ENCODE results near the gene STC2.

Gene STC2

GRCh38 chr5:173330338-173331206 lies 2.4 kb upstream of the STC2 start:
- no peak overlapping the region for H3K14ac ChIP-seq (ENCODE audit: low read length)
- H3K79me2 ChIP-seq (ENCODE audit: control insufficient read depth, insufficient read depth, low read length, poor library complexity): peaks cover 10% of the 10 kb centered on the region
- H3K23ac ChIP-seq (ENCODE audit: low read length): no peak overlapping the region
- no peak overlapping the region for H3K4me3 ChIP-seq (ENCODE audit: low read depth, low read length)
- H3K79me1 ChIP-seq (ENCODE audit: low read length): peaks cover 16% of the 10 kb centered on the region
- peaks cover 25 to 28% of the 10 kb centered on the region in 2 experiments for H3K4me1 ChIP-seq (ENCODE audit: control insufficient read depth in 1 of 2, insufficient read depth in 2 of 2, low read length in 2 of 2)
- H4K8ac ChIP-seq (ENCODE audit: low read depth, low read length): no peak overlapping the region
- WGBS (ENCODE audit: extremely low coverage, insufficient coverage, insufficient read length): no CpG with 5 or more reads among the region's 8 CpGs
- H4K91ac ChIP-seq (ENCODE audit: low read depth, low read length): peak overlapping the region; percentile 62
- H3K4ac ChIP-seq (ENCODE audit: low read depth, low read length): no peak overlapping the region
- H3K18ac ChIP-seq (ENCODE audit: low read length): no peak overlapping the region
- peaks cover 2% of the 10 kb centered on the region for H3K9me3 ChIP-seq (ENCODE audit: insufficient read depth, low read depth, low read length)
- H2BK12ac ChIP-seq (ENCODE audit: low read length): peak overlapping the region; percentile 8
- H3K4me2 ChIP-seq (ENCODE audit: low read length): peak overlapping the region; percentile 53
- H3K27me3 ChIP-seq (ENCODE audit: insufficient read depth, low read length): peaks cover 4% of the 10 kb centered on the region
- no peak overlapping the region for H2BK120ac ChIP-seq (ENCODE audit: insufficient read depth, low read length, poor library complexity)
- H3K27ac ChIP-seq (ENCODE audit: low read depth, low read length): no peak overlapping the region
- H2AK5ac ChIP-seq (ENCODE audit: low read length): no peak overlapping the region
- no peak overlapping the region for H3K9ac ChIP-seq (ENCODE audit: low read length)
- no peak overlapping the region for H4K12ac ChIP-seq (ENCODE audit: low read depth, low read length)
- no peak overlapping the region for H2BK5ac ChIP-seq (ENCODE audit: low read depth, low read length, poor library complexity)
- no peaks in the 10 kb centered on the region for H3K36me3 ChIP-seq (ENCODE audit: control insufficient read depth in 1 of 2, insufficient read depth in 2 of 2, low read length in 2 of 2)
- H2AFZ ChIP-seq (ENCODE audit: insufficient read depth, low read length, poor library complexity): no peak overlapping the region
- DNase-seq: no peak

- DNase-seq: peak; percentile 20 to 28
- Histone ChIP-seq H3K9ac (ENCODE audit: low read length) (no peak overlapping the region), H3K4me3 (ENCODE audit: low read depth, low read length) (peak overlapping the region; percentile 60), H3K36me3 (ENCODE audit: control insufficient read depth in 1 of 2, insufficient read depth in 2 of 2, low read length in 2 of 2) (no peaks in the 10 kb centered on the region), H3K79me1 (ENCODE audit: low read length) (peaks cover 16% of the 10 kb centered on the region), H4K91ac (ENCODE audit: low read depth, low read length) (peak overlapping the region; percentile 72), H4K8ac (ENCODE audit: low read depth, low read length) (peak overlapping the region; percentile 66), H2BK5ac (ENCODE audit: low read depth, low read length, poor library complexity) (peak overlapping the region; percentile 45), H2AK5ac (ENCODE audit: low read length) (no peak overlapping the region), H2BK120ac (ENCODE audit: insufficient read depth, low read length, poor library complexity) (peak overlapping the region; percentile 59), H3K4ac (ENCODE audit: low read depth, low read length) (peak overlapping the region; percentile 29), H3K79me2 (ENCODE audit: control insufficient read depth, insufficient read depth, low read length, poor library complexity) (peaks cover 10% of the 10 kb centered on the region), H3K27me3 (ENCODE audit: insufficient read depth, low read length) (peaks cover 4% of the 10 kb centered on the region), H3K18ac (ENCODE audit: low read length) (peak overlapping the region; percentile 33), H3K9me3 (ENCODE audit: insufficient read depth, low read depth, low read length) (peaks cover 2% of the 10 kb centered on the region), H4K12ac (ENCODE audit: low read depth, low read length) (peak overlapping the region; percentile 22), H2AFZ (ENCODE audit: insufficient read depth, low read length, poor library complexity) (peak overlapping the region; percentile 56), H2BK12ac (ENCODE audit: low read length) (peak overlapping the region; percentile 70), H3K14ac (ENCODE audit: low read length) (peak overlapping the region; percentile 2), H3K4me1 (ENCODE audit: control insufficient read depth in 1 of 2, insufficient read depth in 2 of 2, low read length in 2 of 2) (peaks cover 25 to 28% of the 10 kb centered on the region in 2 experiments), H3K27ac (ENCODE audit: low read depth, low read length) (peak overlapping the region; percentile 73), H3K23ac (ENCODE audit: low read length) (no peak overlapping the region), H3K4me2 (ENCODE audit: low read length) (peak overlapping the region; percentile 85)
- WGBS (ENCODE audit: extremely low coverage, insufficient coverage, insufficient read length): no CpG with 5 or more reads among the region's 77 CpGs
Observed at GRCh38 chr5:173329491-173330337, 1.5 kb upstream of the STC2 start.

- H2AK5ac ChIP-seq (ENCODE audit: low read length): no peak overlapping the region
- no peak overlapping the region for H3K14ac ChIP-seq (ENCODE audit: low read length)
- H3K9ac ChIP-seq (ENCODE audit: low read length): no peak overlapping the region
- peaks cover 16% of the 10 kb centered on the region for H3K79me1 ChIP-seq (ENCODE audit: low read length)
- H4K12ac ChIP-seq (ENCODE audit: low read depth, low read length): peak overlapping the region; percentile 22
- peaks cover 2% of the 10 kb centered on the region for H3K9me3 ChIP-seq (ENCODE audit: insufficient read depth, low read depth, low read length)
- H3K27me3 ChIP-seq (ENCODE audit: insufficient read depth, low read length): peaks cover 4% of the 10 kb centered on the region
- H3K18ac ChIP-seq (ENCODE audit: low read length): peak overlapping the region; percentile 33
- H2BK5ac ChIP-seq (ENCODE audit: low read depth, low read length, poor library complexity): peak overlapping the region; percentile 45
- peak overlapping the region; percentile 66 for H4K8ac ChIP-seq (ENCODE audit: low read depth, low read length)
- peaks cover 25 to 28% of the 10 kb centered on the region in 2 experiments for H3K4me1 ChIP-seq (ENCODE audit: control insufficient read depth in 1 of 2, insufficient read depth in 2 of 2, low read length in 2 of 2)
- H4K91ac ChIP-seq (ENCODE audit: low read depth, low read length): peak overlapping the region; percentile 72
- H3K36me3 ChIP-seq (ENCODE audit: control insufficient read depth in 1 of 2, insufficient read depth in 2 of 2, low read length in 2 of 2): peaks cover 0 to 3% of the 10 kb centered on the region in 2 experiments
- H3K27ac ChIP-seq (ENCODE audit: low read depth, low read length): peak overlapping the region; percentile 73
- peak overlapping the region; percentile 70 for H2BK12ac ChIP-seq (ENCODE audit: low read length)
- peak; percentile 98 for DNase-seq
- peaks cover 10% of the 10 kb centered on the region for H3K79me2 ChIP-seq (ENCODE audit: control insufficient read depth, insufficient read depth, low read length, poor library complexity)
- WGBS (ENCODE audit: extremely low coverage, insufficient coverage, insufficient read length): no CpG with 5 or more reads among the region's 29 CpGs
- H3K23ac ChIP-seq (ENCODE audit: low read length): no peak overlapping the region
- H3K4ac ChIP-seq (ENCODE audit: low read depth, low read length): peak overlapping the region; percentile 29
- H2BK120ac ChIP-seq (ENCODE audit: insufficient read depth, low read length, poor library complexity): peak overlapping the region; percentile 59
- H2AFZ ChIP-seq (ENCODE audit: insufficient read depth, low read length, poor library complexity): peak overlapping the region; percentile 56
- peak overlapping the region; percentile 64 for H3K4me3 ChIP-seq (ENCODE audit: low read depth, low read length)
- H3K4me2 ChIP-seq (ENCODE audit: low read length): peak overlapping the region; percentile 85
Observed at GRCh38 chr5:173328844-173329490, 753 bp upstream of the STC2 start.

All from trophoblast cell (in vitro differentiated cells and primary cell).